Panc1 (cell line): ENCODE measurements around the gene GULP1. TPM values are rescaled to one million over a fixed set of nuclear protein-coding genes. Genes with fewer than 3 reads are reported as not detected.

Experiments used
- ATAC-seq: fragments of 200-7000 bp; cut with Tn5 transposase; 2 replicates; pipeline ENCODE4 v1.9.1; 2020; ENCODE audit warnings: mild to moderate bottlenecking, moderate library complexity
- BruUV-seq: library from RNA; stranded (reverse); fragments of 400-500 nt; replicated peaks from 2 replicates; lab custom pipeline; 2021; lab: Mats Ljungman, UMichigan
- CTCF ChIA-PET: fragments of 300-600 bp; sonication (Branson Sonifier 250); formaldehyde crosslinking; loops from one replicate; lab custom pipeline; 2022; ENCODE audit warnings: antibody characterized with exemption; lab: Charles Lee
- POLR2A ChIA-PET: fragments of 300-600 bp; sonication (Branson Sonifier 250); formaldehyde crosslinking; loops from one replicate; lab custom pipeline; 2022; ENCODE audit warnings: antibody characterized with exemption; lab: Charles Lee
- DNase-seq: peaks from one replicate; pipeline ENCODE4 v3.0.0-alpha.2; 2010; ENCODE audit warnings: low read depth, low spot score
- H3K27ac ChIP-seq: 2 replicates; pipeline ENCODE4 v1.5.1; 2011; ENCODE audit warnings: mild to moderate bottlenecking, low read length, inconsistent platforms
- H3K27me3 ChIP-seq: fragments of 200-500 bp; sonication (Bioruptor generic); 2 replicates; pipeline ENCODE4 v1.6.0; 2014; ENCODE audit warnings: low read length, inconsistent platforms; ENCODE audit not compliant: control insufficient read depth, insufficient read depth
- H3K36me3 ChIP-seq: fragments of 200-500 bp; sonication (Bioruptor generic); 2 replicates; pipeline ENCODE4 v1.5.1; 2014; ENCODE audit warnings: inconsistent platforms, mild to moderate bottlenecking, low read length, moderate library complexity; ENCODE audit not compliant: control insufficient read depth, insufficient read depth
- H3K4me1 ChIP-seq: 2 replicates; pipeline ENCODE4 v1.5.1; 2011; ENCODE audit warnings: inconsistent platforms, mild to moderate bottlenecking, low read length, moderate library complexity; ENCODE audit not compliant: control insufficient read depth, insufficient read depth
- H3K4me3 ChIP-seq, 2 experiments: 2 replicates each; pipeline ENCODE4 v1.5.1; 2011 to 2012; ENCODE audit warnings: low read depth in 2 of 2, low read length in 2 of 2, mild to moderate bottlenecking in 2 of 2, inconsistent platforms in 1 of 2, moderate library complexity in 1 of 2
- H3K9me3 ChIP-seq: fragments of 200-500 bp; sonication (Bioruptor generic); 2 replicates; pipeline ENCODE4 v1.5.1; 2014; ENCODE audit warnings: low read depth, mild to moderate bottlenecking, inconsistent platforms, low read length, moderate library complexity; ENCODE audit not compliant: control insufficient read depth, insufficient read depth
- POLR2AphosphoS5 ChIP-seq: IDR thresholded peaks from 2 replicates; pipeline ENCODE4 v1.6.1; 2012; ENCODE audit warnings: mild to moderate bottlenecking, low read depth, low read length, moderate library complexity
- SIN3A ChIP-seq: IDR thresholded peaks from 2 replicates; pipeline ENCODE4 v1.6.1; 2012; ENCODE audit warnings: low read depth, mild to moderate bottlenecking, low read length, moderate library complexity, borderline replicate concordance; ENCODE audit not compliant: insufficient read depth
- TCF7L2 ChIP-seq: IDR thresholded peaks from 2 replicates; pipeline ENCODE4 v1.6.1; 2011; ENCODE audit warnings: mild to moderate bottlenecking, low read depth, low read length, inconsistent platforms
- in situ Hi-C: cut with HindIII; loops from 2 replicates; pipeline ENCODE4 v1.10.0; 2016; ENCODE audit warnings: low sequenced_read_pairs, low pct_unique_long_range_greater_than_20kb
- intact Hi-C: fragments of 100-400 bp; cut with micrococcal nuclease; formaldehyde crosslinking; loops from one replicate; pipeline ENCODE4 v1.10.0; 2022; ENCODE audit not compliant: unreplicated experiment
- total RNA-seq: library from RNA; stranded (reverse); gene quantifications from one replicate; pipeline ENCODE4 v1.2.1, GENCODE V29; 2021; ENCODE audit not compliant: unreplicated experiment
- TF ChIP-seq, protein P1 (sequence below), 2 experiments: IDR thresholded peaks; 2 replicates each; pipeline ENCODE4 v1.6.1; 2011 to 2012; ENCODE audit warnings: low read depth in 2 of 2, control low read depth in 1 of 2, low read length in 1 of 2, mild to moderate bottlenecking in 1 of 2, moderate library complexity in 1 of 2; ENCODE audit not compliant: insufficient read depth in 1 of 2
- TF ChIP-seq, protein P2 (sequence below): fragments of 450-650 bp; IDR thresholded peaks from 2 replicates; pipeline ENCODE4 v1.5.1; 2017; ENCODE audit warnings: mild to moderate bottlenecking

The GULP1 gene
- total RNA-seq, 1 experiment from 2014 or later = 51.5 TPM

DNA sequence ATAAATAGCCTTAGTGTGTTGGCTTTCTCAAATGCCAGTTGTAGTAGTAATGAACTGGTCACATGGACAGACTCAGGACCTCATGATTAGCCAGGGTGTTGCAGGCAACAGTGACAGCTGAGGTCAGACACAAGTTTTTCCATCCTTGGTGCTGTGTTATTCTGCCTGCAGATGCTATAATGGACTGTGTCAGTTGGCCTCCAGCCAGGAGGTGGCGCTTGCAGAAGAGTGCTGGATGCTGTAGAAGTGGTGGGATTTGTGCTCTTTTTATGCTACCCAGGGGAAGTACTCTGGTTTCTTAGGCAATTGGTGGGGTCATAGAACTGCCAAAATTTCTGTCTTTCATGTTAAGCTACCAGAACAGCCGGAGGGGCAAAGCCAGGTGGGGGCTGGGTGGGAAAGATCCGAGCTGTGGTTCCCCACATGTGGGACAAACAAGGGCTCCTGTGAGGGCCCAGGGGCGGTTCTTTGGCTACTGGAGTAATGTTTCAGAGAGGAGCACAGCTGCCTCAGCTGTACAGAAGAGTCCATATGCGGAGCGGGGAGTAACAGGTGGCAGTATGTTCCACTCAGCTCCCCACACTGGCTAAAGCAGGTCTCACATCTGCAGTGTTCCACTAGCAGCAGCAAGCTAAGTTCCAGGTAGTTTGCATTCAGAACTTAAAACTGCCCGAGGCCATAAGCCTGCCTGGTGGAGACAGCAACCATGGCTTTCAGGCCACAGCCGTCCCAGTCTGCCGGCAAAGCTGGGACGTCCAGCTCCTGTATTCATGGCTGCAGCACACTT is 104.4 kb downstream of the GULP1 start (continued):
- TF ChIP-seq, protein P1, sequence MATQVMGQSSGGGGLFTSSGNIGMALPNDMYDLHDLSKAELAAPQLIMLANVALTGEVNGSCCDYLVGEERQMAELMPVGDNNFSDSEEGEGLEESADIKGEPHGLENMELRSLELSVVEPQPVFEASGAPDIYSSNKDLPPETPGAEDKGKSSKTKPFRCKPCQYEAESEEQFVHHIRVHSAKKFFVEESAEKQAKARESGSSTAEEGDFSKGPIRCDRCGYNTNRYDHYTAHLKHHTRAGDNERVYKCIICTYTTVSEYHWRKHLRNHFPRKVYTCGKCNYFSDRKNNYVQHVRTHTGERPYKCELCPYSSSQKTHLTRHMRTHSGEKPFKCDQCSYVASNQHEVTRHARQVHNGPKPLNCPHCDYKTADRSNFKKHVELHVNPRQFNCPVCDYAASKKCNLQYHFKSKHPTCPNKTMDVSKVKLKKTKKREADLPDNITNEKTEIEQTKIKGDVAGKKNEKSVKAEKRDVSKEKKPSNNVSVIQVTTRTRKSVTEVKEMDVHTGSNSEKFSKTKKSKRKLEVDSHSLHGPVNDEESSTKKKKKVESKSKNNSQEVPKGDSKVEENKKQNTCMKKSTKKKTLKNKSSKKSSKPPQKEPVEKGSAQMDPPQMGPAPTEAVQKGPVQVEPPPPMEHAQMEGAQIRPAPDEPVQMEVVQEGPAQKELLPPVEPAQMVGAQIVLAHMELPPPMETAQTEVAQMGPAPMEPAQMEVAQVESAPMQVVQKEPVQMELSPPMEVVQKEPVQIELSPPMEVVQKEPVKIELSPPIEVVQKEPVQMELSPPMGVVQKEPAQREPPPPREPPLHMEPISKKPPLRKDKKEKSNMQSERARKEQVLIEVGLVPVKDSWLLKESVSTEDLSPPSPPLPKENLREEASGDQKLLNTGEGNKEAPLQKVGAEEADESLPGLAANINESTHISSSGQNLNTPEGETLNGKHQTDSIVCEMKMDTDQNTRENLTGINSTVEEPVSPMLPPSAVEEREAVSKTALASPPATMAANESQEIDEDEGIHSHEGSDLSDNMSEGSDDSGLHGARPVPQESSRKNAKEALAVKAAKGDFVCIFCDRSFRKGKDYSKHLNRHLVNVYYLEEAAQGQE (IDR thresholded peaks at IDR 0.05; ENCODE audit: insufficient read depth in 1 of 2, low read depth in 2 of 2, low read length in 1 of 2) = no peak

DNA sequence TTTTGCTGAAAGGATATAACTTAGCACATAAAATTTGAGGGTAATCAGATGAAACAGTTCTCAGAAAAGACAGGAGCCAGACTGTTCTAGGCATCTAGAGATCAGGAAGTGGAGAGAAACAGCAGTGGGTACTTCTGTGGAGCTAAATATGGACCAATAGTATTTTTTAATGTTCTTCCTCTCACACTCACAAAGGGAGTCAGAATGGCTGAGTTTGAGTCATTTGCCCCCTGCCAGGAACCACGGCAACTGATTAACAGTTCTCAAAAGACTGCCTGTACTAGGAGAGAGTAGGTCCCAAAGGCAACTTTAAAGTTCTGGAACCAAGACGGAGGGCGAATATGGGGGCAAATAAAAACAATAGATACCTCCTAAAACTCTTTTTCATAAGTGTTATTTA is 107.5 kb downstream of the GULP1 start:
- in situ Hi-C loops = no loop called here
- H3K27ac ChIP-seq = no peak overlapping the region
- DNase-seq = no peak

More for the DNA sequence above, 107.5 kb downstream of the GULP1 start:
- ChIA-PET CTCF (no interaction called here), POLR2A (no interaction called here)
- TF ChIP-seq TCF7L2 (no peak), POLR2AphosphoS5 (no peak), SIN3A (no peak)
- TF ChIP-seq, protein P2, sequence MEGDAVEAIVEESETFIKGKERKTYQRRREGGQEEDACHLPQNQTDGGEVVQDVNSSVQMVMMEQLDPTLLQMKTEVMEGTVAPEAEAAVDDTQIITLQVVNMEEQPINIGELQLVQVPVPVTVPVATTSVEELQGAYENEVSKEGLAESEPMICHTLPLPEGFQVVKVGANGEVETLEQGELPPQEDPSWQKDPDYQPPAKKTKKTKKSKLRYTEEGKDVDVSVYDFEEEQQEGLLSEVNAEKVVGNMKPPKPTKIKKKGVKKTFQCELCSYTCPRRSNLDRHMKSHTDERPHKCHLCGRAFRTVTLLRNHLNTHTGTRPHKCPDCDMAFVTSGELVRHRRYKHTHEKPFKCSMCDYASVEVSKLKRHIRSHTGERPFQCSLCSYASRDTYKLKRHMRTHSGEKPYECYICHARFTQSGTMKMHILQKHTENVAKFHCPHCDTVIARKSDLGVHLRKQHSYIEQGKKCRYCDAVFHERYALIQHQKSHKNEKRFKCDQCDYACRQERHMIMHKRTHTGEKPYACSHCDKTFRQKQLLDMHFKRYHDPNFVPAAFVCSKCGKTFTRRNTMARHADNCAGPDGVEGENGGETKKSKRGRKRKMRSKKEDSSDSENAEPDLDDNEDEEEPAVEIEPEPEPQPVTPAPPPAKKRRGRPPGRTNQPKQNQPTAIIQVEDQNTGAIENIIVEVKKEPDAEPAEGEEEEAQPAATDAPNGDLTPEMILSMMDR = no peak
- TF ChIP-seq, protein P1 (IDR thresholded peaks at IDR 0.05; ENCODE audit: insufficient read depth in 1 of 2, low read depth in 2 of 2, low read length in 1 of 2) = no peak
- BruUV-seq = no TSS peak
- Histone ChIP-seq H3K4me3 (no peak overlapping the region), H3K36me3 (no peaks in the 10 kb centered on the region), H3K9me3 (no peaks in the 10 kb centered on the region), H3K4me1 (no peaks in the 10 kb centered on the region), H3K27me3 (no peaks in the 10 kb centered on the region)
- intact Hi-C loops = no loop called here
- ATAC-seq = no peak
